Heart left ventricle (tissue), 13 donors: ENCODE measurements around the gene ZNF689.

Experiments used
- CTCF ChIP-seq, 12 donors: fragments of 200-600 bp; sonication (generic) in 4 of 12; IDR thresholded peaks; one replicate each; pipeline versions ENCODE4 v1.5.0 to v1.8.0; 2018 to 2022; ENCODE audit warnings: antibody characterized with exemption in 12 of 12, mild to moderate bottlenecking in 5 of 12
- POLR2A ChIP-seq, 2 donors: fragments of 450-650 bp; IDR thresholded peaks; one replicate each; pipeline ENCODE4 v1.6.1; 2017; ENCODE audit warnings: antibody characterized with exemption in 2 of 2, mild to moderate bottlenecking in 2 of 2, moderate library complexity in 2 of 2
- donor health status: ischemic (EF 13 %, LVEDD 7.1; RV severe dilation, severe dysfunction).
- donor health status: DM: no; HTN: yes; CAD: no.
- donor health status: DM: no; HTN: no; CAD: no.
- donor health status: ischemic (EF 25% LVEDD 6.9; RV normal size, moderate dysfunction).
- donor health status: ischemic (EF 25% LVEDD 5.7; RV mildly dilated, moderate dysfunction).
- donor health status: ischemic (EF 35%, LVEDD 5.7; RV mildly dilated, moderate dysfunction).
- donor health status: nonischemic (EF 11% LVEDD 7.7; RV severe dilation, severe dysfunction).
- donor health status: DM: yes; HTN: yes; CAD: no.
- donor health status: PGD.
- donor health status: ischemic (EF 29% LVEDD 5.4; RV normal size, mild dysfunction).
- donor health status: nonischemic (EF 23%, LVEDD 6.1; RV moderate dilation, normal function).

GRCh38 chr16:30570636-30571444 lies 39.3 kb downstream of the ZNF689 start:
- TF ChIP-seq CTCF (IDR thresholded peaks at IDR 0.05) (no peak), POLR2A (IDR thresholded peaks at IDR 0.05) (no peak)
